RKO (cell line): Measurements from ENCODE around the gene FLRT2.

Experiments
- DNase-seq: peaks from one replicate; pipeline ENCODE4 v3.0.0-alpha.2; 2016; ENCODE audit warnings: low spot score

FLRT2 gene

GRCh38 chr14:85660243-85660922, 130.4 kb downstream of the FLRT2 start:
- no peak for DNase-seq

- no peak for DNase-seq
Observed at GRCh38 chr14:85662096-85662495, 132.2 kb downstream of the FLRT2 start.

DNA sequence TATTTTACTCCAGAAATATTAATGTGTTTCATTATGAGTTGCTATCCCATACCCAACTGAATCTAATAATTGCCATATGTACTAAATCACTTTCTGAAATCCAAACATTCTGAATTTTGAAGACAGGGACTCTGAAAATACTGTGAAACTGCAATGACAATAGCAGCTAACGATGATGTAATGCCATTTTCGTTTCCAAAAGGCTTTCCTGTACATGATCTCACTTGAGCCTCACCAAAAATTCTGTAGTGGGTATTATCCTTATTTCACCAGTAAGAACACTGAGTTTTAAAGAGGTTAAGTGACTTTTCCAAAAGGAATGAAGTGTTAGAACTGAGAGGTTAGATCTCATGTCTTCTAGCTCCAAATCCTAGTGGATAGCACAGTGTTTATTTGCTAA, 133.3 kb downstream of the FLRT2 start:
- DNase-seq, result no peak

DNA sequence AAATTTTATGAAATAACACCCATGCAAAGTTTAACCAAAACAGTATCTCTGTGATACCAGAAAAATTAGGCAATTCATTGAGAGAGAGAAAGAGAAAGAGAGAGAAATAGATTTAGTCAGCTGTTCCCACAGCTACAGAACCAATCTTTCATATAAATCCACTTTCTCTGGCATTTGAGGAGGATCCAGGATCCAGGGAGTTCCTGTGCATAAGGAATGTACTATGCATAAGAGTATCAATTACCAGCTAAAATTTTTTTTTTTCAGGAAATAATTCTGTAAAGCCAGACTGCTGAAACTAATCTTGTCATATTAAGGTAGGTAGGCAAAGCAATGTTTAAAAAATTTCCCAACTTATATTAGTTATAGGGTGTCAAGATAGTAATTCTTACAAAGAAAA, 133.7 kb downstream of the FLRT2 start:
- DNase-seq, result no peak

DNA sequence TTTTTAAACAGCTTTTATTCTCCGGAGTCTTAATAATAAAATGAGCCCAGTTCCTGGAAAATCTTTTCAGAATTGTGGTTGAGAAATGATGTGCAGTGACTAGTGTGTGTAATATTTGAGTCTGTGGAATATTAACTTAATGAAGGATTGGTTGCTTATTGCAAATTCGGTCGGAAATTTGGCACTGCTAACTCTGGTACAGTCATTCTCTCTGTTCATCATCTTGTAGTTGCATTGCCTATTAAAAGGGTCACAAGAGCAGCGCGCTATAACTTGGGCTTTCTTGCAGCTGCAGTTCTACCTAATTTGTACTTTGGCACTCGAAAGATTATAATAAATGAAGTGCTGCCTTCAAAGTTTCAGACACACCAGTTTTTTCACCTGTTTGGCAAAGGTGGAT, 146.0 kb downstream of the FLRT2 start:
- no peak for DNase-seq

DNA sequence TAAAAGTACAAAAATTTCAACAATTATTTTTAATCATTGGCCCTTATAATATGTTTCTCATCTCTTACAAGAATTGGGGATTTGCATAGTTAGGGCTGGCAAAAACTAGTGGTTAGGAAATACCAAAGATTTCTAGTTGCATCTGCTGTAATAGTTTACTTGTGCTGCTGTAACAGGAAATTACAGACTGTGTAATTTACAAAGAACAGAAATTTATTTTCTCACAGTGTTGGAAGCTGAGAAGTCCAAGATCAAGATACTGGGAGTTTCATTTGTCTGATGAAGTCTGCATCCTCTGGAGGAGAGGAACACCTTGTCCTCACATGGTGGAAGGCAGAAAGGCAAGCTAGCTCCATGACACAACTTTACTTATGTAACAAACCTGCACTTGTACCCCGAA, 157.0 kb downstream of the FLRT2 start:
- DNase-seq, result no peak

GRCh38 chr14:85687456-85687855, 157.5 kb downstream of the FLRT2 start:
- no peak for DNase-seq

DNA sequence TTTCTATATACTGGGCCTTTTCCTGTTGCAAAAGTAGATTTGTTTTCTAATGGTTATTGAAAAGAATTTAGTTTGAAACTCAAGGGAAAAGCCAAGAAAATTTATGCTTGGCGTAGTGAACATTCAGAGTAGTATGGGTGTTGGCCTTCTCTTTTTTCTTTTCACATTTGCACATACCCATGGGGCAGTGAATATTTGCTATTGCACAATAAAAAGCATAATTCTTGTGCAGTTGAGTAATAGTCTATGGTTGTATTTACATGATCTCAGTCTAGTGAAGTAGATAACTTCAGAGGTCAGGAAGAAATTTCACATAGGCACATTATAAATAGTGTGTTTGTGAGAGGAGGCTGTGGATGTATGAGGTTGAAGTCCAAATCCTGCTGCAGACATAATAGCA, 158.1 kb downstream of the FLRT2 start:
- DNase-seq, result no peak

DNA sequence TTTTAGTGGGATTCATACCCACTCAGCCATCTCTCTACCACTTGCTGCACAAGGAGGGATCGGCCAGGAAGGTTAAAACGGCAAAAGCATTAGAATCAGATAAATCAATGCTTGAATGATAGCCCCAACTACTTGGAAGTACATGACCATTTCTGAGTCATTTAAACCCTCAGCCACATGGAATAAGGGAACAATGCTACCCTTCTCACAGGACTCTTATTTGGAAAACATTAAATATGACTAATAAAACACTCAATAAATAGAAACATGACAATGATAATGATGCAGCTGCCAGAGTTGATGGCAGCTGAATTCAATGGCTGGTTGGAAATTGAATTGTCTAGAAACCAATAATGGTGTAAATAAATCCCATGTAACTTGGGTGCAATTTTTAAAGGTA, 165.4 kb downstream of the FLRT2 start:
- DNase-seq, result no peak

- no peak for DNase-seq
Observed at GRCh38 chr14:85701116-85701515, 171.2 kb downstream of the FLRT2 start.

DNA sequence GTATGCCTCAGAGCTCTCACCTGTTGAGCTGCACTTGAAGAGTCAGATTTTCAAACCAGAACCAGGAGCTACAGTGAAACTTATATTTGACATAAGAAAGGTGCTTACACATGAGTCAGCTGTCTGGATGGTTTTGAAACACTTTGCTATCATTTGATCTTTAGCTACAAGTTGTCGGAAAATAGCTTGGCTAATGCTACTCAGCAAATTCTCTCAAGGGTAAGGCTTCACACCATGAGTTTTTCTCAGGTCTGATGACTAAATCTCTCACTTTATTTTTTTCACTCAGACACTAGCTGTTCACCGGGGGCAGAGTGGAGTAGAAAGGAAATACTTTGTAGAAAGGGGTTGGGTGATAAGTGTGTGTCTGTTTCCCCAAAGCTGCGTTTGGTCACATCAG, 171.8 kb downstream of the FLRT2 start:
- DNase-seq, result no peak

GRCh38 chr14:85702191-85702590, 172.2 kb downstream of the FLRT2 start:
- DNase-seq, result no peak

GRCh38 chr14:85702997-85703396, 173.1 kb downstream of the FLRT2 start:
- DNase-seq, result no peak
